ENCODE results near the gene RPL31. TPM values are rescaled to one million over a fixed set of nuclear protein-coding genes. Genes with fewer than 3 reads are reported as not detected.
A peak's percentile ranks its signal among the peaks of the same experiment; 100 is the strongest.

Gene RPL31
- total RNA-seq, 1 donor from 2014 or later = 1,335 TPM

GRCh38 chr2:100984892-100985307 lies 17.2 kb upstream of the RPL31 start:
- Mint-ChIP-seq H3K4me3 (ENCODE audit: unreplicated experiment) (no peak overlapping the region), H3K27ac (ENCODE audit: unreplicated experiment) (no peak overlapping the region), H3K9me3 (ENCODE audit: unreplicated experiment) (no peaks in the 10 kb centered on the region), H3K27me3 (ENCODE audit: unreplicated experiment) (no peaks in the 10 kb centered on the region), H3K4me1 (ENCODE audit: unreplicated experiment) (peaks cover 11% of the 10 kb centered on the region), H3K36me3 (ENCODE audit: unreplicated experiment) (peaks cover 14% of the 10 kb centered on the region)
- DNase-seq (ENCODE audit: extremely low spot score, unreplicated experiment) = no peak
- TF ChIP-seq, protein P1, sequence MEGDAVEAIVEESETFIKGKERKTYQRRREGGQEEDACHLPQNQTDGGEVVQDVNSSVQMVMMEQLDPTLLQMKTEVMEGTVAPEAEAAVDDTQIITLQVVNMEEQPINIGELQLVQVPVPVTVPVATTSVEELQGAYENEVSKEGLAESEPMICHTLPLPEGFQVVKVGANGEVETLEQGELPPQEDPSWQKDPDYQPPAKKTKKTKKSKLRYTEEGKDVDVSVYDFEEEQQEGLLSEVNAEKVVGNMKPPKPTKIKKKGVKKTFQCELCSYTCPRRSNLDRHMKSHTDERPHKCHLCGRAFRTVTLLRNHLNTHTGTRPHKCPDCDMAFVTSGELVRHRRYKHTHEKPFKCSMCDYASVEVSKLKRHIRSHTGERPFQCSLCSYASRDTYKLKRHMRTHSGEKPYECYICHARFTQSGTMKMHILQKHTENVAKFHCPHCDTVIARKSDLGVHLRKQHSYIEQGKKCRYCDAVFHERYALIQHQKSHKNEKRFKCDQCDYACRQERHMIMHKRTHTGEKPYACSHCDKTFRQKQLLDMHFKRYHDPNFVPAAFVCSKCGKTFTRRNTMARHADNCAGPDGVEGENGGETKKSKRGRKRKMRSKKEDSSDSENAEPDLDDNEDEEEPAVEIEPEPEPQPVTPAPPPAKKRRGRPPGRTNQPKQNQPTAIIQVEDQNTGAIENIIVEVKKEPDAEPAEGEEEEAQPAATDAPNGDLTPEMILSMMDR (IDR thresholded peaks at IDR 0.05) = peak; percentile 99

DNA sequence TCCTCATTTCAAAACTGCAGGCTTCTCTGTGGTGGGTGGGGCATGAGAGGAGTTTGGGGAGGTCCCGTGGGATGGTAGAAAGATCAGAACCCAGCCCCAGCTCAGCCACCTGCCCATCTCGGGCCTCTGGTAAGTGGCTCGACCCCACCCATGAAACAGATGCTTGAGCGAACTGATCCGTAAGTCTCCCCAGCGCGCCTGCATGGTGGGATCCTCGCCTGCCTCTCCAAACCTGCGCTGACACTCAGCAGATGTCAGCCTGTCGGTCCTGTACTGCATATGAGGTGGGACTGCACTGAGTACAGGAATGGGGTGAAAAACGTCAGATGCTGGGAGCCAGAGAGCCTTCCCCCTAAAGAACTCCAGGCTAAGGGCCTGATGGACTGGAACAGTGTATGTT lies 15.9 kb upstream of the RPL31 start:
- Mint-ChIP-seq H3K9me3 (ENCODE audit: unreplicated experiment) (no peaks in the 10 kb centered on the region), H3K27ac (ENCODE audit: unreplicated experiment) (no peak overlapping the region), H3K4me1 (ENCODE audit: unreplicated experiment) (peaks cover 8% of the 10 kb centered on the region), H3K27me3 (ENCODE audit: unreplicated experiment) (no peaks in the 10 kb centered on the region), H3K36me3 (ENCODE audit: unreplicated experiment) (peaks cover 14% of the 10 kb centered on the region), H3K4me3 (ENCODE audit: unreplicated experiment) (no peak overlapping the region)
- no peak for DNase-seq (ENCODE audit: extremely low spot score, unreplicated experiment)
- TF ChIP-seq, protein P1 (IDR thresholded peaks at IDR 0.05) = no peak

DNA sequence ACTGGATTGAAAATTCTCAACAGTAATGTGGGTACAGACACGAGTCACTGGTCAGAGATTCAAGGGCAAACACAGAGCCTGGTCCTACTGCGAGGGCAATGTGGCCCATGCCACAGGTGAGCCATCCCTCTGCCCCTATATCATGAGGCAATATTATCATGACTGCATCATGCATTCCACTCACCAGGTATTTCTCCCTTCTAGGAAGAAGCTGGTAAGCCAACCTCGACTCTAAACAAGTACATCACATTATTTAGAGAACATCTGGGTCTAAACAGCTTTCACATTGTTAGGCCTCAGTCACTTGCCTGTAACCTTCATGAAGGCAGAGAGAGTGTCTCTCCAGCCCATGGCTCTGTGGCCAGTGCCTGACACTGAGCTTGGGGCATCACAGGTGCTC lies 14.6 kb upstream of the RPL31 start:
- Mint-ChIP-seq H3K4me3 (ENCODE audit: unreplicated experiment) (no peak overlapping the region), H3K9me3 (ENCODE audit: unreplicated experiment) (no peaks in the 10 kb centered on the region), H3K4me1 (ENCODE audit: unreplicated experiment) (peaks cover 8% of the 10 kb centered on the region), H3K27ac (ENCODE audit: unreplicated experiment) (no peak overlapping the region), H3K36me3 (ENCODE audit: unreplicated experiment) (peaks cover 11% of the 10 kb centered on the region), H3K27me3 (ENCODE audit: unreplicated experiment) (no peaks in the 10 kb centered on the region)
- TF ChIP-seq, protein P1 (IDR thresholded peaks at IDR 0.05) = no peak
- no peak for DNase-seq (ENCODE audit: extremely low spot score, unreplicated experiment)

- H3K27me3 Mint-ChIP-seq (ENCODE audit: unreplicated experiment) = no peaks in the 10 kb centered on the region
- H3K36me3 Mint-ChIP-seq (ENCODE audit: unreplicated experiment) = peaks cover 11% of the 10 kb centered on the region
- H3K4me3 Mint-ChIP-seq (ENCODE audit: unreplicated experiment) = no peak overlapping the region
- no peaks in the 10 kb centered on the region for H3K9me3 Mint-ChIP-seq (ENCODE audit: unreplicated experiment)
- no peak for DNase-seq (ENCODE audit: extremely low spot score, unreplicated experiment)
- H3K4me1 Mint-ChIP-seq (ENCODE audit: unreplicated experiment) = peaks cover 8% of the 10 kb centered on the region
- H3K27ac Mint-ChIP-seq (ENCODE audit: unreplicated experiment) = no peak overlapping the region
- TF ChIP-seq, protein P1 (IDR thresholded peaks at IDR 0.05) = no peak
These were observed 14.1 kb upstream of the RPL31 start for GRCh38 chr2:100987974-100988373.

DNA sequence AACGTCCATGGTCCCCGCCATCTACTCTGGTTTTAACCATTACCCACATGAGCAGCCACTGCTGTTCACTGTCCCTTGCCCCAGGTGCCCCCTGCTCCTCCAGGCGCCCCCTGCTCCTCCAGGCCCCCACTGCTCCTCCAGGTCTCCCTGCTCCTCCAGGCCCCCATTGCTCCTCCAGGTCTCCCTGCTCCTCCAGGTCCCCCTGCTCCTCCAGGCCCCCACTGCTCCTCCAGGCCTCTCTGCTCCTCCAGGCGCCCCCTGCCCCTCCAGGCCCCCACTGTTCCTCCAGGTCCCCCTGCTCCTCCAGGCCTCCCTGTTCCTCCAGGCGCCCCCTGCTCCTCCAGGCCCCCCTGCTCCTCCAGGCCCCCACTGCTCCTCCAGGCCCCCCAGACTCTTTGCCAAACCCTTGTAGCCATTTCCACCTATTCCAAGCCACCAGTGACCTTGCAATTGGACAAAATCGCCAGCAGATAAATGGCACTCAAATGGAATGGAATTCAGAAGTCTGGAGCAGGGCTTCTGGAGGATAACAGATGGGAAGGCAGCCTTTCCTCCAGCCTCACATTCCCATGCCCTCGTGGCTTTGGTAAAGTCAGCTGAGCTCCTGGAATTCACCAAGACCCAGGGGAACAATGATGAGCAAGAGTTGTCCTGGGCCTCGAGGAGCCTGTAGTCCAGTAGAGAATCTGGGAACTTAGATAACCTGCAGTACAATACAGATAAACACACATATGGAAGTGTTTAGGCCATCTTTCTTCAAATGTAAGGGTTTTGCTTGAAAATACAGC lies 13.3 kb upstream of the RPL31 start:
- Mint-ChIP-seq H3K9me3 (ENCODE audit: unreplicated experiment) (no peaks in the 10 kb centered on the region), H3K4me3 (ENCODE audit: unreplicated experiment) (no peak overlapping the region), H3K4me1 (ENCODE audit: unreplicated experiment) (peaks cover 8% of the 10 kb centered on the region), H3K27ac (ENCODE audit: unreplicated experiment) (no peak overlapping the region), H3K36me3 (ENCODE audit: unreplicated experiment) (peaks cover 8% of the 10 kb centered on the region), H3K27me3 (ENCODE audit: unreplicated experiment) (no peaks in the 10 kb centered on the region)
- TF ChIP-seq, protein P1 (IDR thresholded peaks at IDR 0.05) = no peak
- DNase-seq (ENCODE audit: extremely low spot score, unreplicated experiment) = no peak

Data from osteocyte (in vitro differentiated cells).